ENCODE measurements around the gene INPPL1.
"Not testable (repeated sequence)": the region's sequence is repeated elsewhere in the genome, so short reads cannot be mapped to it uniquely, and the experiment has no call there.

The INPPL1 gene

GRCh38 chr11:72224564-72225410, at the start of gene INPPL1:
TSS of gene INPPL1 (plus strand) at chr11:72224767. CDS start at chr11:72224985, 218 bp downstream.
- FAIRE-seq: no peak

GRCh38 chr11:72177656-72178055, 46.9 kb upstream of the INPPL1 start:
- no peak for FAIRE-seq

- no peak for FAIRE-seq
Observed at GRCh38 chr11:72179049-72179803, 45.3 kb upstream of the INPPL1 start.

GRCh38 chr11:72179804-72180396, 44.7 kb upstream of the INPPL1 start:
- no peak for FAIRE-seq

GRCh38 chr11:72180892-72181552, 43.5 kb upstream of the INPPL1 start:
- not testable (repeated sequence) for FAIRE-seq

GRCh38 chr11:72181553-72181958, 43.0 kb upstream of the INPPL1 start:
- not testable (repeated sequence) for FAIRE-seq

GRCh38 chr11:72188267-72188666, 36.3 kb upstream of the INPPL1 start:
- no peak for FAIRE-seq

GRCh38 chr11:72189455-72190250, 34.9 kb upstream of the INPPL1 start:
- no peak for FAIRE-seq

- FAIRE-seq: no peak
Observed at GRCh38 chr11:72190631-72191071, 33.9 kb upstream of the INPPL1 start.

GRCh38 chr11:72191961-72192381, 32.6 kb upstream of the INPPL1 start, which contains the start of gene FOLR1:
TSS of gene FOLR1 (plus strand) at chr11:72192140. CDS start at chr11:72192174, 34 bp downstream.
- no peak for FAIRE-seq

GRCh38 chr11:72195518-72196270, 28.9 kb upstream of the INPPL1 start:
- FAIRE-seq: no peak

- peak; percentile 61 for FAIRE-seq
Observed at GRCh38 chr11:72201445-72201844, 23.1 kb upstream of the INPPL1 start.

GRCh38 chr11:72202571-72202970, 22.0 kb upstream of the INPPL1 start:
- FAIRE-seq: no peak

GRCh38 chr11:72203163-72203562, 21.4 kb upstream of the INPPL1 start:
- FAIRE-seq: no peak

- FAIRE-seq: no peak
Observed at GRCh38 chr11:72204886-72205285, 19.7 kb upstream of the INPPL1 start.

GRCh38 chr11:72206794-72207193, 17.8 kb upstream of the INPPL1 start:
- FAIRE-seq: not testable (repeated sequence)

- FAIRE-seq: no peak
Observed at GRCh38 chr11:72208281-72208680, 16.3 kb upstream of the INPPL1 start.

- FAIRE-seq: no peak
Observed at GRCh38 chr11:72209101-72209500, 15.5 kb upstream of the INPPL1 start.

GRCh38 chr11:72216638-72217037, 7.9 kb upstream of the INPPL1 start, which contains the start of gene FOLR2:
TSS of gene FOLR2 (plus strand) at chr11:72216794. CDS start at chr11:72218585, 1,791 bp downstream.
- FAIRE-seq: no peak

GRCh38 chr11:72217841-72218240, 6.7 kb upstream of the INPPL1 start:
- FAIRE-seq: no peak

- FAIRE-seq: no peak
Observed at GRCh38 chr11:72218251-72218745, 6.3 kb upstream of the INPPL1 start.
